GM19025 (cell line): ENCODE data around the gene LDLRAD3.
"Not testable (repeated sequence)": the region's sequence is repeated elsewhere in the genome, so short reads cannot be mapped to it uniquely, and the experiment has no call there.

Experiments
- ATAC-seq: cut with Tn5 transposase; IDR thresholded peaks from one replicate; pipeline ENCODE4 v1.9.1; 2021; ENCODE audit warnings: mild to moderate bottlenecking, low read depth, moderate library complexity; ENCODE audit not compliant: unreplicated experiment

The LDLRAD3 gene

DNA sequence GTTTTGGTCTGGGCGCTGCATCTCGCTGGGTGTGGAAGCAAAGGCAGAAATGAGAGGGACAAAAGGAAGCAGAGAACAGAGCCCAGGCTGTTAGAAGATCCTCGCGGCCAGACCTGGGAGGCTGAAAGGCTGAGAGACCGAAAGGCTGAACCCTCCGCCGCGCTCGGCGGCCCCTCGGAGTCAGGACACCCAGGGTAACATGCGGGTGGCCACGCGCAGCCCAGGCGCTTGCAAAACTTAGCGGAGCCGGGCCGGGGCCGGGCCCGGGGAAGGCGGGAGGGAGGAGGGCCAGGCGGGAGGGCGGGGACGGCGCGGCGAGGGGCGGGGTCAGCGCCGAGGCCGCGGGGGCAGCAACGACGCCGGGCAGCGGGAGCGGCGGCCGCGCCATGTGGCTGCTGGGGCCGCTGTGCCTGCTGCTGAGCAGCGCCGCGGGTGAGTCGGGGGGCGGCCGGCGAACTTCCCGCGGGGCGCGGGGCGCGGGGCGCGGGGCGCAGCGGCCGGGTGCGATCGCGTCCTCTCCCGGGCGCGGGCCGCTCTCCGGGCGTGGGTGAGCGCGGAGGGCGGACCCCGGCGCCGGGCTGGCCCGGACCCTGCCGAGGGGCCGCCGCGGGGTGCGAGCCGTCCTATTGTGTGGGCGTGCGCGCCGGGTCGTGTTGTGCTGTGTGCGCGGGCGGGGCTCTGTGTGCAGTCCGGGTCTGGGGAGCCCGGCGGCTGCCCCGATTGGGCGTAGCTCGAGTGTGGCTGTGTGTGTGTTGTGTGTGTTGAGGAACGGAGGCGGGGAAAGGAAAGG lies at the start of gene LDLRAD3:
TSS of gene LDLRAD3 (plus strand) at position 350 of the 790 bp plus-strand sequence. CDS start at position 387, 37 bp downstream.
- ATAC-seq = peak; percentile 85

- no peak for ATAC-seq
These were observed 46.8 kb upstream of the LDLRAD3 start for GRCh38 chr11:35897019-35897418.

- ATAC-seq = no peak
These were observed 40.9 kb upstream of the LDLRAD3 start for GRCh38 chr11:35902961-35903360.

DNA sequence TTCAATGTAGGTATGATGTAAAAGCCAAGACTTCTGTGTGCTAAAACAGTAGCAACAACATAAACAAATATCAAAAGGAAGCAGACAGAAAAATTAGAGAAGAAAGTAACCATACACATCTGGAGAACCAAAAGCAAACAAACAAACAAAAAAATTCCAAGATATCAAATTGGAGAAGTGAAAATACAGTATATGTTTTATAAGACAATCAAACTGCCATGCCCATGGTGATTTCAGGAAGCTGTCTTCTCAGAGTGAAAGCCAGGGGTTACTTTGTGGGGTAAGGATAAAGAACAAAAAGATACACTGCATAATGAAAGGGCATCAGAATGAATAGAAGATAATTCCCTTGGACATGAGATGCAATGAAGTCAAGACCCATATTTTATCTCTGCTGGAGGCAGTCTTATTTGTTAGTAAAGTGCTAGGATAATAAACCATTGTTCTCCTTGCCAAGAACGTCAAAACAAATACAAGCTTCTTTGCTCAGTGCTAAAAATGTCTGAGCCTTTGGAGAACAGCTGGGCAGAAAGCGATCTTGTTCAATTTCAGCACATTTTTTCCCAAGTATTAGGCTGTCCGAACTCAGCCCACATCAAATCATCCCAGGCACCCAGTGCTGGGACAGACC lies 38.1 kb upstream of the LDLRAD3 start:
- no peak for ATAC-seq

DNA sequence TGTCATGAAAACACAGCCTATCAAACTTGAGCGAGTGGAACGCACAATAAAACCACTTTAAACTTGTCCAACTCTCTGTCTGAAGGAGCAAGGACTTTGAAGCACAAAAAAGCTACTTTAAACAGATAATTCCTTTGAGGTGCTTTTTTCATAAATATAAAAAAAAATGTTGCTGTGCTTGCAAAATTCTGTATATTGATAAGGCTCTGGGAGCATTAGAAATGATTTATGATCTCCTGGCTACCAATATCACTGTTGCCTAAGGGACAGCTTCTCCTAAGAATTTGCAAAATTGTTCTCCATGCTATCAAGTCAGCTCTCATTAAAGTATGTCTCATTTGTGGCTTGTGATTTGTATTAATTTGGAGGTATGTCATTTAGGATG lies 37.6 kb upstream of the LDLRAD3 start:
- ATAC-seq = no peak

DNA sequence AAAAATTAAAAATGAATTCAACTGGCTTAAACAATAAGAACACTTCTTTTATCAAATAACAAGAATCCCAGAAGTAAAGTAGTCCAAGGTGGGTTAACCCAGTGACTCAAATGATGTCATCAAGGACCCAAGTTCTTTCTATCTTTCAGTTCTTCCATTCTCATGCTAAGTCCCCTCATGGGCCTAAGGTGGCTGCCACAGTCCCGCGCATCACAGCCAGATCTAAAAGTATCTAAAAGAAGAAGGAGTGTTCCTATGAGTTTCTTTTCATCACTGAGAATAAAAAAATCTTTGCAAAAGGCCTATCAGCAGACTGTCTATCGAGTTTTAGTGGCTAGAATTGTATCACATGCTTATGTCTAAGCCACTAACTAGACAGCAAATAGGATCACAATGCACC lies 37.2 kb upstream of the LDLRAD3 start:
- ATAC-seq = no peak

DNA sequence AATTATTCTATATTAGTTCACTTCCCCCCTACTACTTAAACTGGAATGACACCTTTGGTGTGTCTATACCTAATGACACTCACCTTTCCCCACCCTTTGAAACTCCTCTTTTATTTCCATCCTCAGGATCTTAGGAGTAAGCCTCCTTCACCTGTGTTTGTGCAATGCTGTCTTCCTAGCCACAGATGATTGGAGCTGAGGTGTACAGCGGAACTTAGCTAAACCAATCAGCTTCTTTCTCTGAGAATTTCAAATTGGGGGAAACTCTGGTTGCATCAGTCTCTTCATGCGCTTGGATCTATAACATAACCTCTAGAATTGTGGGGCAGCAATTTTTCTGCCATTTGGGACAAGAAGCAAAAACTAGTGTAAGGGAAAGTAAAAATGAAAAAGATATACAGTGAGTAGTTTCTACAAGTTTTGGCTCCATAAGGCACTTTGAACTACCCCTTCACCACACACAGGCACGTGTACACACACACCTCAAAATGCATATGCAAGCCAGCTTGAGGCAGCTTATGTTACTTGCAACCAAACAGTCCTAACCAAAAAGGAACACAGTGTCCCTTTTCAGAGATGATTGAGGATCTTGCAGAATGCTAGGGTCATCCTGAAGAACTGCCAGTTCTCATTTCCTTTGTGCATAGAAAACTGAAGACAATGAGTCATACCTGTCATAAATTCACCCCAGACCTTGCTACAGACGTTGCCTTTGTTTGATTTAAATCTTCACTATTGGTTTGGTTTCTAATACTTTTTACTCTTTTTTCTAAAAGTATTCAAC lies 36.0 kb upstream of the LDLRAD3 start:
- no peak for ATAC-seq

- not testable (repeated sequence) for ATAC-seq
These were observed 35.5 kb upstream of the LDLRAD3 start for GRCh38 chr11:35908432-35908771.

- no peak for ATAC-seq
These were observed 34.2 kb upstream of the LDLRAD3 start for GRCh38 chr11:35909511-35910265.

GRCh38 chr11:35911013-35911412 lies 32.8 kb upstream of the LDLRAD3 start:
- no peak for ATAC-seq

DNA sequence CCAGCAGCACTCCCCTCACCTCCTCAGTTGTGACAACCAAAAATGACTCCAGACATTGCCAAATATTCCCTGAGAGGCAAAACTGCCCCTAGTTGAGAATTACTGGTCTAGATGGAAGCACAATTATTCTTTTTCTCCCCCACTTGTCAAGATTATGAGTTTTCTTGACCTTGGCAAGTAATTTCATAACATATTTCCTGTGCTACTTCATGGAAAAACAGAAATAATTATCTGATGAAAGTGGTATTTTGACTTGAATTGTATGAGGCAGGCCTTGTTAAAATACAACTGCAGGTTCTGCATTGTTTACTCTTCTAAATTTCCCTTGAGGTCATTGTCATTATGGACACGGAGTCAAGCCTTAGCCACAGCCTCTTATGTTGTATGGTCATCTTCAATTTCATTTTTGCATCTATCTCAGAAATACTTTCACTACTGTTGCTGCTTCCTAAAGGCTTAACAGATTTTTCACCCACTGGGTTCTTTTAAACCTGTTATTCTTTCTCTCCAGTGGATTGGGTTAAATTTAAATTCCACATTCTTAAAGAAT lies 32.2 kb upstream of the LDLRAD3 start:
- no peak for ATAC-seq

GRCh38 chr11:35912436-35912835 lies 31.4 kb upstream of the LDLRAD3 start:
- ATAC-seq = not testable (repeated sequence)

GRCh38 chr11:35912883-35913624 lies 30.8 kb upstream of the LDLRAD3 start:
- no peak for ATAC-seq

GRCh38 chr11:35914816-35915215 lies 29.0 kb upstream of the LDLRAD3 start:
- no peak for ATAC-seq

DNA sequence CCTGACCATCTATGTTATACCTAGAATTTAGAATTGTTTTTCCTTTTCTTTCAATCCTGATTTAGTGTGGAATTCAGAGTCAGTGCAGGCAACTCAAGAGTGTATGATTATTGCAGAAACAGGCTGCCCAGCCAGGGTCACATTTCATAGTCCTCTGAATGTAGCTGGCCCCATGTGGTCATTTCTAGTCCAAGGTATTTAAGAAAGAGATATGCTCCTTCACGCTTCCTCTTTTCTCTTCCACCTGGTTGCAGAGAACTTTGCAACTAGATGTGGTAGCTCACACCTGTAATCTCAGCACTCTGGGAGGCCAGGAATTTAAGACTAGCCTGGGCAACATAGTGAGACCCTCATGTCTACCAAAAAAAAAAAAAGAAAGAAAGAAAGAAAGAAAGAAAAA lies 27.6 kb upstream of the LDLRAD3 start:
- no peak for ATAC-seq

- no peak for ATAC-seq
These were observed 26.2 kb upstream of the LDLRAD3 start for GRCh38 chr11:35917676-35918075.

- no peak for ATAC-seq
These were observed 25.1 kb upstream of the LDLRAD3 start for GRCh38 chr11:35918716-35919115.

DNA sequence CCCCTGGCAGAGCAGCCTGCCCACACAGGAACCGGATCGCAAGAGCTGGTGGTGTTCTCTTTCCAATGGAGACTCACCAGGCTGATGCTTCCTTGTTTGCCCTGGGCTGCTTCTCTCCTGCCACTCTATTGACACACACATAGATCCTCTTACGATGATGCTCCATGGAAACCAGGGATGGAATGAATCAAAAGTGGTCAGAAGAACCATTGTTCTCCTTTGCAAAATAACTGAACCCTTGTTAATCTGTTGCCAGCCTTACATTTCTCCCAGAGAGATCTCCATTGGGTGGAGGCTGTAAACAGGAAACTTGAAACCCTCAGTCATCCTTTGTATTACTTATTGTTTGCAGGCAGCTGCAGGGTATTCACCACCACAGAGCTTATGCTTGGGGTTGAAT lies 24.6 kb upstream of the LDLRAD3 start:
- no peak for ATAC-seq

GRCh38 chr11:35923452-35923851 lies 20.4 kb upstream of the LDLRAD3 start:
- ATAC-seq = no peak

- ATAC-seq = no peak
These were observed 19.1 kb upstream of the LDLRAD3 start for GRCh38 chr11:35924811-35925210.
